ENCODE data around the gene CTTNBP2. TPM values are rescaled to one million over a fixed set of nuclear protein-coding genes. Genes with fewer than 3 reads are reported as not detected.

Gene CTTNBP2
- total and polyA plus RNA-seq, 10 of the 15 experiments (the other 5 are each of a cell fraction or from before 2014, with no cell fraction given) = 0.04 to 0.43 TPM; not detected in 8

GRCh38 chr7:117805241-117805640 is 68.0 kb downstream of the CTTNBP2 start:
- Histone ChIP-seq H3K27ac (ENCODE audit: control insufficient read depth, insufficient read depth) (no peak overlapping the region), H3K9me3 (replicated peaks; ENCODE audit: control insufficient read depth, insufficient read depth, low read length) (no peaks in the 10 kb centered on the region), H3K4me2 (ENCODE audit: control insufficient read depth, insufficient read depth) (no peak overlapping the region), H3K4me3 (no peak overlapping the region), H3K79me2 (ENCODE audit: control insufficient read depth, insufficient read depth, low read length) (no peaks in the 10 kb centered on the region), H4K20me1 (ENCODE audit: control insufficient read depth, insufficient read depth) (no peaks in the 10 kb centered on the region), H3K27me3 (replicated peaks in 1 of 2; ENCODE audit: control insufficient read depth in 2 of 2, insufficient read depth in 2 of 2, low read length in 1 of 2) (0 out of 4 replicates have a peak, but pooled peaks cover 0 to 2% of the 10 kb centered on the region in 2 experiments), H3K4me1 (ENCODE audit: control insufficient read depth, insufficient read depth, low read length) (no peaks in the 10 kb centered on the region), H3K9ac (ENCODE audit: control insufficient read depth, insufficient read depth, low read length) (no peak overlapping the region), H3K36me3 (ENCODE audit: control insufficient read depth in 2 of 2, insufficient read depth in 2 of 2, low read length in 1 of 2) (no peaks in the 10 kb centered on the region), H2AFZ (ENCODE audit: control insufficient read depth, low read depth, low read length) (no peak overlapping the region)
- no peak for DNase-seq (ENCODE audit: low read depth, low spot score)
- in situ Hi-C loops (cut with MboI) (no loop called here), intact Hi-C loops (cut with micrococcal nuclease; ENCODE audit: unreplicated experiment) (no loop called here)
- POLR2A ChIA-PET = no interaction called here
- BruUV-seq (replicated peaks) = no TSS peak
- FAIRE-seq = no peak
- TF ChIP-seq FOXM1 (IDR thresholded peaks at IDR 0.05; ENCODE audit: low read depth, low read length) = no peak
- TF ChIP-seq BCLAF1 (IDR thresholded peaks at IDR 0.05) = no peak
- TF ChIP-seq PKNOX1 (IDR thresholded peaks at IDR 0.05) = no peak
- no peak for TF ChIP-seq IRF5 (IDR thresholded peaks at IDR 0.05; ENCODE audit: borderline replicate concordance)
- TF ChIP-seq RELA (IDR thresholded peaks at IDR 0.05; ENCODE audit: borderline replicate concordance, partially characterized antibody) = no peak
- TF ChIP-seq RCOR1 (conservative IDR thresholded peaks at IDR 0.05; ENCODE audit: low read depth, low read length) = no peak
- no peak for TF ChIP-seq POLR2AphosphoS5 (IDR thresholded peaks at IDR 0.05; ENCODE audit: low read length)
- ATAC-seq = no peak
- WGBS (ENCODE audit: insufficient coverage, insufficient replicate concordance, low lambda C conversion rate, missing lambda C conversion rate) = 11% methylated on average over 3 of the region's 3 CpGs
- CTCF ChIA-PET = no interaction called here
- RAD21 ChIA-PET (ENCODE audit: unreplicated experiment) = interaction anchor here (1.1 kb wide), 1 partner anchor 71 kb away, joined by 3 read pairs; no protein-coding TSS in a partner anchor
- SMC1A ChIA-PET (ENCODE audit: uncharacterized antibody, unreplicated experiment) = interaction anchor here (0.9 to 2.2 kb wide), 4 partner anchors 12 to 44 kb away, joined by 3 to 9 read pairs (median 3); no protein-coding TSS in a partner anchor
